GM19452 (cell line): ENCODE results near the gene NHERF1.

Experiments
- ATAC-seq: cut with Tn5 transposase; IDR thresholded peaks from one replicate; pipeline ENCODE4 v1.9.1; 2021; ENCODE audit not compliant: unreplicated experiment

The NHERF1 gene

GRCh38 chr17:74782571-74782970 lies 34.1 kb downstream of the NHERF1 start:
- no peak for ATAC-seq

- no peak for ATAC-seq
Measured at GRCh38 chr17:74784125-74784810, 35.8 kb downstream of the NHERF1 start.

GRCh38 chr17:74785096-74785980 lies 36.9 kb downstream of the NHERF1 start:
- no peak for ATAC-seq

DNA sequence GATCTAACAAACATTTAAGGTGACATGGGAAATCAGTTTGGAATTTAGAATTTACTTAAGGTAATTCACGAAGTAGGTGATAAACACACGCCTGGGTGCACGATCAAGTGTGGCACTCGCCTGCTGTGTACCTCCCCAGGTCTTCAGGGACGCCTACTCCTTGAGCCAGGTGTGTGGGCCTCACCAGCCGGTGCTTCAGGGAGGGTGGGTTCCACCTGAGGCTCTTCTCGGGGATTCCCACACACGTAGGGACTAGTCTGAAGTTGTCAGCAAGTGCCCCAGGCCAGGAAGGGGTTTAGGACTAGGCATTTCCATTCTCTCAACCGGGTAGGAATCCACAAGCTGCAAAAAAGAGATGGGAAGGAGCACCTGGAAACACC lies 37.5 kb downstream of the NHERF1 start:
- no peak for ATAC-seq

DNA sequence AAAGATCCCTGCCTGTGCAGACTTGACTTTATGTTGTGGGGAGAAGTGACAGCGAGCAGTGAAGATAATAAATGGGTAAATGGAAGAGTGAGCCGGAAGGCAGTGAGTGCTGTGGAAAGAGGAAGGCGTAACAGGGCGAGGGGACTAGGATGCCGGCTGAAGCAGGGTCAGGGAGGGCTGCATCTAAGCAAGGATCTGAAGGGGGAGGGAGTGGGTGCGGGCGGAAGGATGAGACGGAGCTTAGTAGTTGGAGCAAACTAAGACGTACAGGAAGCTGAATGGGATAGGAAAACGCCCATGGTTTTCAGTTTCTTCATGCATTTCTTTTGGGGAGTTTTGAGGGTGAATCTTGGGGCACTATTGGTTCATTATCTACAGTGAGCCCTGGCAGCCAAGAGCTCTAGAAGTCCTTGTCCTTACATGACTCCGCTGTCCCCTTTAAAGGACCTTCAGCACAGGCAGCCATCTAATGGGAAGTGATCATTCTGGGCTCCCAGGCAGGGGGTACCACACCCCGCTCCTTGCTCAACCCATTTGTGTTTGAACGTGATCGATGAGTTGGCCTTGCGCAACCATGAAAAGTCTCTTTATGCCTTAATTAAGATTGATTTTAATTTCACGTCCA lies 38.1 kb downstream of the NHERF1 start:
- no peak for ATAC-seq

GRCh38 chr17:74790161-74791058 lies 42.0 kb downstream of the NHERF1 start:
- no peak for ATAC-seq

DNA sequence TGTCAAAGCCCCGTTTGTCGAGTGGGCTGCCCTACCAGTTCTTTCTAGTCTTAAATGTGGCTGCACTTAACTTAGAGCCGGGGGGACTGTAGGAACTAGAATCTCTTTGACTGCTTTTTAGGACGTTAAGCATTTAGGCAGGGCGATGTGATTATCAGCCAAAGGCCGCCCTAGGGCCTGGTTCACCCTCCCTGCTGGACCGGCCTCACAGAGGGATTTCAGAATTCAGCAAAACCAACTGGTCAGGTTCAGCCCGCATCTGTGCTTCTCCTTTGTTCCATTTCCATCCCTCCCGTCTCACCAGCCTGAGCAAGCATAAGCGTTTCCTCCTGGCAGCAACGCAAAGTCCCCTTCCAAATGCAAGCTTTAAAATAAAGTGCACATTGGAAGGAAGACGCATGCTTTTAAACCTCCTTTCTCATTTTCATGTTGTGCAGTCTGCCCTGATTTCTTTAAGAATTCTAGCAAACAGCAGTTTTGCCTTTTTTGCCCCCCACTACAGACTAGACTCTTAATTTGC lies 44.2 kb downstream of the NHERF1 start:
- ATAC-seq = no peak

DNA sequence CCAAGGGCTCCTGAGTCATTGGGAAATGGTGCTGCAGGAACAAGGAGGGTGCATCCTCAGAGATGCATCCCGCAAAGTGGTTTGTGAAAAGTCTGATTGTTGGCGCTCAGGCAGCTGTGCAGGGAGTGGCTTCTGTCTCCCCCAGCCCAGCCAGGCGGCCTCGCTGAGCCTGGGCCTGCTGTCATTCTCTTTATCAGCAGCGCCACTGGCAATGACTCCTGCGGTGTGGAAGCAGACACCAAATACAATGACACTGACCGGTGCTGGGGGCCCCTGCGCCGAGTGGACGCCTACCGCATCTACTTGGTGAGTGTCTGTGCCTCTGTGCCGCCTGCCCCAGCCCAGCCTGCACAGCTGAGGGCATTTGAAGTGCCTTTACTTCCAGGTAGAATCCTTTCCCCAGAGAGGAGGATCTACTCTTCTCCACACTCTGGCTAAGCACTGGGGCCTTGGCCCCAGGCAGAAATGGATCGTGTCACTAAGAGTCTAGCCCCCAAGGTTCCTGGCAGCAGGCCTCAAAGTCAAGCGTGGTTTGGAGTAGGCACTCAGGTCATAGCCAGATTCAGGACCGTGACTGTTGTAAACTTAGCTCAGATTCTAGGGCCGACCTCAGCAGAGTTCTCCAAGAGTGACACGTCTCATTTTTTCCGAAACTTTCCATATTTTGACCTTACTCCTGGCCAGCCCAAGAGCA lies 47.0 kb downstream of the NHERF1 start:
- no peak for ATAC-seq

DNA sequence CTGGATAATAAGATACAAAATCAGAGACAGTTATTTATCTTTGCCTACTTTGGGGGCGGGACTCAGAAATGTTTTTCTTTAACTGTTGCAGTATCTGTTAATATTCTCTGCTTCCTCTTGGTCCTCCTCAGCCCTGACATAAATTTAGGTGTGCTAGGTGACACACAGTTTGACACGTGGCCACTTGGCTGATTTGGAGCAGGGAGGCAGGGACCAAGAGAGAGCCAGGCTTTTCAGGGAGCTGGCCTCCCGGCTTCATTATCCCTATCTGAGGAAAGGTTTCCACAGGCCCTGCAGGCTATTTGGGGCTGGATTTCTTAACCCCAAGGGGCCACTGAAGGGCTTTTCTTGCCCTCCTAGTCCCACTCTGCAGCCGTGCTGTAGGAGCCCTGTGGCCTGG lies 47.8 kb downstream of the NHERF1 start:
- ATAC-seq = no peak

DNA sequence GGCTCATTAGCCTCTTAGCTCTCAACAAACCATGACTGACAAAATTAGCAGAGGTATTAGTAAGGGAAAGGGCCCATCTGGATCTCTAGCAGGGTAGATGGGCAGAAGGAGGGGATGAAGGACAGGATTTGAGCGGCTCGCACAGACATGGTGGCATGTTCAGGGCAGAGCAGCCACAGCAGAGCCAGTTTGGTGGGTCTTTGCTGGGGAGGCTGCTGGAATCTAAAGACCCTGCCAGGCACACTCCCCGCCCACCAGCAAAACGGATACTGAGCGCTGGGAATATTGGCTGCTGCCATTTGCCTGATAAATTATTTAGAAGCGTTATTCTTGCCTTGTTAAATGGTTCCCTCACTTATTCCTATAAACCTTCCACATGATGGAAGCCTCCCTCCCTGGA lies 48.4 kb downstream of the NHERF1 start:
- no peak for ATAC-seq

DNA sequence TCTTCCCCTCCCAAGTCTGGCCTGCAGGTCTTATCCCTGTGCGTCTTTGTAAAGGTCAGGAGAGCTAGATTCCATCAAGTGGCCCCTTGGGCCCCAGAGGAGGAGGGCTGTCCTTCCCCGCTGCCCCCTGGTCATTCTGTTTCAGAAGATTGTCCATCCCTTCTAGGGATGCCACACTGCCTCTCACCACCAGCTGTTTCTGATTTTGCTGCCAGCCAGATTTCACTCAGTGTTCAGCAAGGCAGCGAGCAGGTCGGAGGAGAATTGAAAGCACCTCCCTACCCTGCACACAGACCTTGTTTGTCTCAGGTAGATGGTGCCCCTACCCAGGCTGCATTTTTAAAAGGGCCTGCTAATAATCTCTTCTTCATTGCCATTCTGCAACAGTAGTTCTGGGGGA lies 49.4 kb downstream of the NHERF1 start:
- ATAC-seq = no peak

GRCh38 chr17:74798239-74798707 lies 49.8 kb downstream of the NHERF1 start:
- no peak for ATAC-seq

DNA sequence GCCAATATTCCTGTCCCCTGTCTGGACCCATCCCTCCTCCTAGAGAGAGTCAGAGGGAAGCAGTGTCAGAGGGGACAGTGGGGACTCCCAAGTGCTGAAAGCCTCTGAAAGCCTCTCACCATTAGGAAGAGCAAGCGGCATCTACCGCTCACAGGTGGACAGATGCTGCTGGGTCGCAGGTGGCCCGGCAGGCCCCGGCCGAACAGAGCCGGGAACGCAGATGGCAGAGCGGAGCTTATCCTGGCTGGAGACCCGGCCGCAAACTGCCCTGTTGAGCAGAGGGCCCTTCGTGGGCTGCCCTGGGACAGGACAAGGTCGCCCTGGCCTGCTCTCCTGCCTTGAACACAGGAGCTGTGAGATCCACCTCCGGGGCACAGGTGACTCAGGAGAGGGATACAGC lies 50.7 kb downstream of the NHERF1 start:
- ATAC-seq = no peak

DNA sequence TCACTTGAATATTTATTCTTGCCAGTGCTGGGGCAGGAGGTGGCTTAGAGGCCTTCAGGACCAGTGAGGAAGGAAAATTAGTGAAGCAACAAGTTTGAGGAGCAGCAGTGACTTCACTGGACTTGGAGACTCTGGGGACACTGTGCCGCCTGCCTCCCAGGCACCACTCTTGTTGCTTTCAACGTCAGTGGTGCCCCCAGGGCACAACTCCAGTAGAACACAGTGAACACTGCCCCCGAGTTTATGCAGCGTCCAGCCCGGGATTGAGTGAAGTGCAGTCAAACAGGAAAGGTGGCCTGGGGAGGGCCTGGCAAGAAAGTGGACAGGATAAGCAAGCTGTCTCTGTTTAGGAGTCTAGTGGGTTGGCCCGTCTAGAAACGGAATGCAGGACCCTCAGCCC lies 52.1 kb downstream of the NHERF1 start:
- ATAC-seq = no peak

DNA sequence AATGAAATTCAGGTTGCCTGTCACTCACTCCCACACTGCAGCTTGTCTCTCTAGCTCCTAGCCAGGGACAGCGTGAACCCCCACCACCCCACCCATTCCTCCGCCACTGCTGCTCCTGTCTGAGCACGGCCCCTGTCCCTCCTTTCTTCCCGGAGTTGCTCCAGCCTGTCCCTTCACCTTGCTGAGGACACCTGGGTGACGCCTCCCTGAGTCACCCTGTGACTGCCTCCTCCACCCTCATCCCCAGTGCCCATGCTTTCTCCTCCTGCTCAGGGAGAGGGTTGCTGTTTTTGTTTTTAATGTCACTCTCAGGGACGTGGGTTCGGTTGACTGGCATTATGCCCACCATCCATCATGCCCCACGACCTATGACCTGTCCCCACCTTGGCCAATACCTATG lies 53.5 kb downstream of the NHERF1 start:
- ATAC-seq = no peak

DNA sequence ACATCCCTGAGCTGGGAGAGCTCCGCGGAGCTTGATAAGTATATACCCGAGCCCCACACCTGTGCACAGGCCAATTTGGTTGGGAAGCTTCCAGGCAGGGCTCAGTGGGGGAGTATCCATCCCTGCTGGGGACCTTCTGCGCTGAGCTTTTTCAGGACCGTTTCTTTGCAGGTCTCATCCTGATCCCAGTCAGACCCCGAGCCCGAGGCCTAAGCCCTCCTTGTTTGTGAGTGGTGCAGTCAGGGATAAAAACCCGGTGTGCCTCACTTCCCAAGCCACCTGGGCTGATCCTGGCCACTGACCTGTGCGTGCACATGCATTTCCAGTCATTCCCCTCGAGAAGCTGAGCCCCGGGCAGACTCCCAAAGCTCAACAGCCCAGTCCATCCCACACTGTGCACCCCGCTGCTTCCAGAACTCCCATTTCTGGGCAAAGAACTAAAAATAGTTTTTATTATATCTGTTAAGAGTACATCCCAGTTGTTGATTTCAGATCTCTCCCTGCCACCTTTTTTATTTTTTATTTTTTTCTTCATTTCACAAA lies 55.0 kb downstream of the NHERF1 start:
- no peak for ATAC-seq

- ATAC-seq = no peak
Measured at GRCh38 chr17:74803971-74804370, 55.5 kb downstream of the NHERF1 start.

GRCh38 chr17:74804683-74805082 lies 56.3 kb downstream of the NHERF1 start:
- ATAC-seq = no peak

- ATAC-seq = no peak
Measured at GRCh38 chr17:74805591-74805991, 57.2 kb downstream of the NHERF1 start.

DNA sequence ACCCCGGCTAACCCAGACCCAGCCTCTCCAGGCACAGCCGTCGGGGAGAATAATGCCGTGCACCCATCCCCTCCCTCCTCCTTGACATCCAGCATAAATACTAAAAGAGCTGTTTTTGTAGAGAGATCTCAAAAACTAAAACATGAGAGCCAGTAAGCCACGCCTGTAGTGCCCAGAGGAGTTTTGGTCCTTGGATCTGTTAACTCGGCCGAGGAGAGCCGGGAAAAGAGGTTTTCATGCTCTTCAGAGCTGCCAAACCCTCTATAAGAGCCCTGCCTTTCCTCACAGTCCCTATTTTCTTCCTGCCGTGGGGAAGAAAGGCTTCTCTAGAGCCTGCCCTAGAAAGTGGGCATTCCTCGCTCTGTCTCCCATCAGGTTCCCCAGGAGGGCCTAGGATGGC lies 57.9 kb downstream of the NHERF1 start:
- ATAC-seq = no peak
